22Rv1 (cell line): ENCODE measurements around the gene COPE.

Source experiments
- H3K27ac ChIP-seq: fragments of 450-650 bp; 2 replicates; pipeline ENCODE4 v1.5.1; 2017
- ZFX ChIP-seq: fragments of 450-650 bp; IDR thresholded peaks from 2 replicates; pipeline ENCODE4 v1.6.1; 2017; ENCODE audit warnings: antibody characterized with exemption, borderline replicate concordance
- TF ChIP-seq, protein P1 (sequence below): fragments of 450-650 bp; IDR thresholded peaks from 2 replicates; pipeline ENCODE4 v1.5.1; 2017; ENCODE audit warnings: mild to moderate bottlenecking

Gene COPE

DNA sequence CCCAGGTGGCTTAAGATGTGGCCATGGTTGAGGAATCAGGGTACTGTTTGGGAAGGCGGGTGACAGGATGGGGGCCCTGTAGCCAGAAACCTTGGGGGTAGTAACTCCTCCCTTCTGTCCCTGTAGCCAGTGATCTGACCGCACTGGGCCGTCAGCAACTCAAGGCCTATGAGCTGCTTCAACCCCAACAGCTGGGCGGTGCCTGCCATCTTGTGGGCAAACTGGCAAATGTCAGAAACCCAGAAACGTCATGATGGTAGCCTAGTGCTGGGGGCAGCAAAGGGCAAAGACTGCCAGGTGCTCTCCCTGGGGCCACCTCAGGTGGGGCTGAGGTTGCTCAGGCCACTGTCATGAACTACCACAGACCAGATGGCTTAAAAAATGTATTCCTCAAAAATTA is 3.5 kb downstream of the COPE start:
- TF ChIP-seq, protein P1, sequence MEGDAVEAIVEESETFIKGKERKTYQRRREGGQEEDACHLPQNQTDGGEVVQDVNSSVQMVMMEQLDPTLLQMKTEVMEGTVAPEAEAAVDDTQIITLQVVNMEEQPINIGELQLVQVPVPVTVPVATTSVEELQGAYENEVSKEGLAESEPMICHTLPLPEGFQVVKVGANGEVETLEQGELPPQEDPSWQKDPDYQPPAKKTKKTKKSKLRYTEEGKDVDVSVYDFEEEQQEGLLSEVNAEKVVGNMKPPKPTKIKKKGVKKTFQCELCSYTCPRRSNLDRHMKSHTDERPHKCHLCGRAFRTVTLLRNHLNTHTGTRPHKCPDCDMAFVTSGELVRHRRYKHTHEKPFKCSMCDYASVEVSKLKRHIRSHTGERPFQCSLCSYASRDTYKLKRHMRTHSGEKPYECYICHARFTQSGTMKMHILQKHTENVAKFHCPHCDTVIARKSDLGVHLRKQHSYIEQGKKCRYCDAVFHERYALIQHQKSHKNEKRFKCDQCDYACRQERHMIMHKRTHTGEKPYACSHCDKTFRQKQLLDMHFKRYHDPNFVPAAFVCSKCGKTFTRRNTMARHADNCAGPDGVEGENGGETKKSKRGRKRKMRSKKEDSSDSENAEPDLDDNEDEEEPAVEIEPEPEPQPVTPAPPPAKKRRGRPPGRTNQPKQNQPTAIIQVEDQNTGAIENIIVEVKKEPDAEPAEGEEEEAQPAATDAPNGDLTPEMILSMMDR = peak; percentile 54
- TF ChIP-seq ZFX = no peak
- no peak overlapping the region for H3K27ac ChIP-seq

DNA sequence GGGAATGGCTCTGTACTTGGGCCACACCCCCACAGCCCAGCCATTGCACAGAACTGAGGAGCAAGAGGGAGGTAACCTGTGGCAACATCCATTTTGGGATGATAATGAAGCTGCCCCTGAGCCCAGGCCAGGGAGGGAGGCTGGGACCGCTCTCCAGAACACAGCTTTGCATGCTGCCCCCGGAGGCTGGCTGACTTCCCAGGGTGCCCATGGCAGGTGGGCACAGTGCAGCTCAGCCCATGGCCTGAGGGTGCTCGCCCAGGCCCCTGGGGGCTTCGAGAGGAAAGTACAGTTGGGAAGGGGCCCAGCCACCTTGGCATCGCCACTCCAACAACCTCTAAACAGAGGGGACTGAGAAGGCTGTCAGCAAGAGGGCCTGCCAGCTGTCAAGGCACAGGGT is 5.7 kb downstream of the COPE start:
- TF ChIP-seq, protein P1 = no peak
- no peak for TF ChIP-seq ZFX
- no peak overlapping the region for H3K27ac ChIP-seq

DNA sequence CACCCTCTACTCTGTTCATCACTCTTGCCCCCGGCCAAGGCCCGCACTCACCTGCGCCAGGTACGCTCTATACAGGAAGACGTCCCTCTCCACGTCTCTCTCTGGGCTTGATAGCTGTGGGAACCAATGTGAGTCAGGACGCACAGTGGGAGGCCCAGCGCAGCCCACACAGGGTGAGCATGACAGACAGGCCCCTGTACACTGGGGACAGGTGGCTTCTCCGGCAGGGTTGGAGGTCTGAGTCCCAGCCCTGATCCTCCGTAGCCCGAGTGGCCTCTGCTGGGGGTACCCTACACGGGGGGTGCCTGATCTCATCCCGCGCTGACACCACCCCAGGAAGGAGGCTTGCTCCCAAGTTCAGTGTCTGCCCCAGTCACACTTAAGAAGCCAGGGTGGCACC is 6.3 kb downstream of the COPE start:
- no peak overlapping the region for H3K27ac ChIP-seq
- no peak for TF ChIP-seq ZFX
- TF ChIP-seq, protein P1 = no peak

DNA sequence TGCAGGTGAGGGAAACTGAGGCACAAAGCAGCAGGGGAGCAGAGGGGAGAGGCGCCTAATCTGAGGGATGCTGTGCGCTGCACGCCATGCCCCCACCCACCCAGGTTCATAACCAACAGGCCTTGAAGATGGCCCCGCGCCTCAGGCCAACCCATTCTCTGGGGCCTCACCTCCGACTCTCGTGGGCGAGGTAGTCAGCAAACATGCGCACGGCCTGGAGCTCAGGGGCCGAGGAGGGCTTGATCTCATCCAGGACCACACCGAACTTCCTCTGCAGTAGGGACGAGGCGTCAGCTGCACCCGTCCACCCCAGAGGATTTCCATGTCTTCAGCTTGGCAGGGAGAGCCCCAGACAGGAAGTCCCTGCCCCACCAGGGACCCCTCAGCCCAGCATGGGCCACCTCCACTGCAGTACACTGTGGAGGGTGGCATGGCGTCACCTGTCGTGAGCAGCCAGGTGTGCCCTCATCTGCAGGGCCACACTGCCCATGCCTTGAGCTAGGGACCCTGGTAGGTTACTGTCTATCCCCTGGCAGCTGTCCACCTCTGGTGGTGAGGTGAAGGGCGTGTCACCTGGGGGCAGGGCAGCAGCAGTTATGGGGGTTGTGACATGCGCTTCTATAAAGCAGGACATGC is 8.3 kb downstream of the COPE start:
- TF ChIP-seq ZFX = no peak
- TF ChIP-seq, protein P1 = no peak
- H3K27ac ChIP-seq = no peak overlapping the region

DNA sequence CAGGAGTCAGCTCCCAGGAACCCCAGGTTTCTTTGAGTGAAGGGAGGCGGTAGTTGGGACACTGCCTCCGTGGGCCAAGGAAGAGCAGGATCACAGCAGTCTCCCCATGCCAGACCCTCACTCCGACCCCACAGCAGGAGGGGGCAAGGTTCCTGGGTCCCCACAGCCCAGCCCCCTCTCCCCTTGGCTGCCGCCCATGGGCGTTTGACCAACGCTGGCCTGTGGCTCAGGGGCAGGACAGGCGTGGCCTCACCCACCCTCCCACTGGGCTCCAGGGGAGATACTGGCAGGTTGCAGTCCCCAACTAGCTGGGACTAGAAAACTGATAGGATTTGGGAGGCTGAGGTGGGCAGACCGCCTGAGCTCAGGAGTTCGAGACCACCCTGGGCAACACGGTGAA is 9.2 kb downstream of the COPE start:
- no peak for TF ChIP-seq ZFX
- TF ChIP-seq, protein P1 = no peak
- H3K27ac ChIP-seq = no peak overlapping the region

DNA sequence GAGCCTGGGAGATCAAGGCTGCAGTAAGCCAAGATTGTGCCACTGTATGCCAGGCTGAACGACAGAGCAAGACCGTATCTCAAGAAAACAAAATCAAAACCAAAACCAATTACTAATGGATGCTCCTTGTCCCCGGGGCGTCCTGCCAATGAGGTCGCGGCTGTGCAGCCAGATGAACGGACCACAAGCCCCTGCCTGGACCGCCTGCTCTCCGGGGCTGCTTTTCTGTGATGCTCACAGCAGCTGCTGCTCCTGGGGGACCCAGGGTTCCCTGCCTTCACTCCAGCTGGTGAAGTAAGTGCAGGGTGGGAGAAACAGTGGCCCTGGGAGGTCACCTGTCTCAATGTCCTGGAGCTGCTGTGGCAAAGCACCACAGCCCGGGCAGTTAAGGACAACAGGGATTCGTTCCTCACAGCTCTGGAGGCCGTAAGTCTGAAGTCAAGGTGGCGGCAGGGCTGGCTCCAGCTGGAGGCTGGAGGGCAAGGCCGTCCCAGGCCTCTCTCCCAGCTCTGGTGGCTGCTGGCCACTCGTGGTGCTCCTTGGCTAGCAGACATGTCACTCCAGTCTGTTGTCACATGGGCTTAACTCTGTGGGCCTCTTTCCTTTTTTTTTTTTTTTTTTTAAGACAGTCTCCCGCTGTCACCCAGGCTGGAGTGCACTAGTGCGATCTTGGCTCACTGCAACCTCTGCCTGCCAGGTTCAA is 10.1 kb downstream of the COPE start:
- TF ChIP-seq, protein P1 = no peak
- no peak for TF ChIP-seq ZFX
- H3K27ac ChIP-seq = no peak overlapping the region
